ENCODE measurements around the gene CYTH1. TPM values are rescaled to one million over a fixed set of nuclear protein-coding genes. Genes with fewer than 3 reads are reported as not detected.

Gene CYTH1
- polyA plus RNA-seq, 2 of the 4 experiments (the other 2 are of a cell fraction), result 38.5 to 46.2 TPM

GRCh38 chr17:78724544-78724943 is 57.5 kb downstream of the CYTH1 start:
- POLR2A ChIA-PET, result interaction anchor here (1.6 kb wide), 1 partner anchor 12 kb away, joined by 3 read pairs; no protein-coding TSS in a partner anchor
- peak overlapping the region in 1 of 2 experiments; percentile 61; a peak in 3 of 6 replicates for H3K27ac ChIP-seq
- peak in 1 of 2 experiments; percentile 42; a peak in 2 of 6 replicates for ATAC-seq
- TF ChIP-seq, protein P1, sequence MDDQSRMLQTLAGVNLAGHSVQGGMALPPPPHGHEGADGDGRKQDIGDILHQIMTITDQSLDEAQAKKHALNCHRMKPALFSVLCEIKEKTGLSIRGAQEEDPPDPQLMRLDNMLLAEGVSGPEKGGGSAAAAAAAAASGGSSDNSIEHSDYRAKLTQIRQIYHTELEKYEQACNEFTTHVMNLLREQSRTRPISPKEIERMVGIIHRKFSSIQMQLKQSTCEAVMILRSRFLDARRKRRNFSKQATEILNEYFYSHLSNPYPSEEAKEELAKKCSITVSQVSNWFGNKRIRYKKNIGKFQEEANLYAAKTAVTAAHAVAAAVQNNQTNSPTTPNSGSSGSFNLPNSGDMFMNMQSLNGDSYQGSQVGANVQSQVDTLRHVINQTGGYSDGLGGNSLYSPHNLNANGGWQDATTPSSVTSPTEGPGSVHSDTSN (IDR thresholded peaks at IDR 0.05), result no peak
- TF ChIP-seq HDAC2 (IDR thresholded peaks at IDR 0.05), result no peak
- TF ChIP-seq RNF2 (IDR thresholded peaks at IDR 0.05; ENCODE audit: borderline replicate concordance, low read depth), result no peak
- TF ChIP-seq KDM1A (IDR thresholded peaks at IDR 0.05; ENCODE audit: low read depth), result no peak
- TF ChIP-seq TFCP2L1 (CRISPR knock-in tag; IDR thresholded peaks at IDR 0.05), result no peak
- TF ChIP-seq FOSL2 (IDR thresholded peaks at IDR 0.05), result no peak
- no peak for TF ChIP-seq FOSL2 (CRISPR knock-in tag; IDR thresholded peaks at IDR 0.05)
- TF ChIP-seq BHLHE40 (IDR thresholded peaks at IDR 0.05; ENCODE audit: low read depth, low read length), result no peak
- TF ChIP-seq ZC3H11A (IDR thresholded peaks at IDR 0.05), result no peak
- no peak for TF ChIP-seq HEYL (CRISPR knock-in tag; IDR thresholded peaks at IDR 0.05)
- no peak for TF ChIP-seq EHF (CRISPR knock-in tag; IDR thresholded peaks at IDR 0.05)
- no peak for TF ChIP-seq SMC3 (IDR thresholded peaks at IDR 0.05)
- TF ChIP-seq HOXB13 (CRISPR knock-in tag; IDR thresholded peaks at IDR 0.05; ENCODE audit: low read depth), result no peak
- no peak for TF ChIP-seq FOSB (CRISPR knock-in tag; IDR thresholded peaks at IDR 0.05)
- TF ChIP-seq GATA3 (IDR thresholded peaks at IDR 0.05; ENCODE audit: borderline replicate concordance), result no peak
- no peak for TF ChIP-seq MAZ (IDR thresholded peaks at IDR 0.05; ENCODE audit: borderline replicate concordance, low read depth, low read length)
- no peak for TF ChIP-seq NR3C1 (IDR thresholded peaks at IDR 0.05)
- no peak for TF ChIP-seq ZSCAN20 (CRISPR knock-in tag; IDR thresholded peaks at IDR 0.05)
- CTCF ChIA-PET, result interaction anchor here (1.0 to 7.1 kb wide), 8 partner anchors 10 to 279 kb away, joined by 3 to 65 read pairs (median 8); no protein-coding TSS in a partner anchor
- no peak for DNase-seq (ENCODE audit: low read depth in 1 of 2, low spot score in 1 of 2)
- H3K4me1 ChIP-seq, result peaks cover 25% of the 10 kb centered on the region
- H3K9me3 ChIP-seq, result no peaks in the 10 kb centered on the region
- no peak overlapping the region for H3K4me3 ChIP-seq
- H3K4me2 ChIP-seq, result peak overlapping the region; percentile 39
- no peak for FAIRE-seq
- WGBS (ENCODE audit: missing lambda C conversion rate), result 43% methylated on average over 5 of the region's 5 CpGs

DNA sequence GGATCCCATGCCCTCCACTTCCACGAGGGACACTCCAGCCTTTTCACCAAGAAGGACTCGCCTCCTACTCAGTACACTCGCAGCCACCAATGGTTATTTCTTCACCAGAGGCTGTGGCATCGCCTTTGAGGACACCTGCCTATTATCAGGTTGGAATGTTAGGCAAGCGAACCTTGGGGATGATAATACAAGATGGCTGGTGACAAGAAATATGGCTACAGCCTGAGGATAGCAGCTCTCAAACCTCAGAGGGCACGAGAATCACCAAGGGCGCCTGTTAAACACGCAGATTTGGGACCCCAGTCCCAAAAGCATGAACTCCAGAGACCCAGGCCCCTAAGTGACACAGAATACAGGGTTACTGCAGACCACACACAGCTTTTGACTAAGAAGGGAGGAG is 58.1 kb downstream of the CYTH1 start:
- no peak for DNase-seq (ENCODE audit: low read depth in 1 of 2, low spot score in 1 of 2)
- H3K27ac ChIP-seq, result peak overlapping the region in 1 of 2 experiments; percentile 61; a peak in 3 of 6 replicates
- ChIA-PET CTCF (interaction anchor here (2.0 to 7.1 kb wide), 4 partner anchors 12 to 227 kb away, joined by 5 to 65 read pairs (median 12); no protein-coding TSS in a partner anchor), POLR2A (no interaction called here)
- 92% methylated on average over 8 of the region's 8 CpGs for WGBS (ENCODE audit: missing lambda C conversion rate)
- no peak for FAIRE-seq
- H3K4me1 ChIP-seq, result peaks cover 31% of the 10 kb centered on the region
- no peak for TF ChIP-seq POLR2A (IDR thresholded peaks at IDR 0.05; ENCODE audit: low read length)
- TF ChIP-seq PHF8 (IDR thresholded peaks at IDR 0.05; ENCODE audit: borderline replicate concordance, low read depth), result no peak
- TF ChIP-seq ZSCAN20 (CRISPR knock-in tag; IDR thresholded peaks at IDR 0.05), result no peak
- no peak for TF ChIP-seq USF2 (IDR thresholded peaks at IDR 0.05)
- no peak for TF ChIP-seq REST (IDR thresholded peaks at IDR 0.05)
- TF ChIP-seq CBX2 (IDR thresholded peaks at IDR 0.05; ENCODE audit: borderline replicate concordance, low read depth), result no peak
- no peak for TF ChIP-seq CBX8 (IDR thresholded peaks at IDR 0.05)
- no peak for TF ChIP-seq HDAC2 (IDR thresholded peaks at IDR 0.05)
- no peak for TF ChIP-seq HOXA7 (CRISPR knock-in tag; IDR thresholded peaks at IDR 0.05)
- TF ChIP-seq RFX5 (IDR thresholded peaks at IDR 0.05), result no peak
- TF ChIP-seq TP53 (CRISPR knock-in tag; IDR thresholded peaks at IDR 0.05), result no peak
- no peak for TF ChIP-seq CHD2 (IDR thresholded peaks at IDR 0.05; ENCODE audit: low read length, partially characterized antibody)
- TF ChIP-seq, protein P2, sequence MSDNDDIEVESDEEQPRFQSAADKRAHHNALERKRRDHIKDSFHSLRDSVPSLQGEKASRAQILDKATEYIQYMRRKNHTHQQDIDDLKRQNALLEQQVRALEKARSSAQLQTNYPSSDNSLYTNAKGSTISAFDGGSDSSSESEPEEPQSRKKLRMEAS (IDR thresholded peaks at IDR 0.05), result no peak
- TF ChIP-seq, protein P3, sequence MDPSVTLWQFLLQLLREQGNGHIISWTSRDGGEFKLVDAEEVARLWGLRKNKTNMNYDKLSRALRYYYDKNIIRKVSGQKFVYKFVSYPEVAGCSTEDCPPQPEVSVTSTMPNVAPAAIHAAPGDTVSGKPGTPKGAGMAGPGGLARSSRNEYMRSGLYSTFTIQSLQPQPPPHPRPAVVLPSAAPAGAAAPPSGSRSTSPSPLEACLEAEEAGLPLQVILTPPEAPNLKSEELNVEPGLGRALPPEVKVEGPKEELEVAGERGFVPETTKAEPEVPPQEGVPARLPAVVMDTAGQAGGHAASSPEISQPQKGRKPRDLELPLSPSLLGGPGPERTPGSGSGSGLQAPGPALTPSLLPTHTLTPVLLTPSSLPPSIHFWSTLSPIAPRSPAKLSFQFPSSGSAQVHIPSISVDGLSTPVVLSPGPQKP (IDR thresholded peaks at IDR 0.05; ENCODE audit: low read depth, low read length), result no peak
- ATAC-seq, result no peak
- H3K4me2 ChIP-seq, result peak overlapping the region; percentile 39; the same call in 2 of the 3 replicates
- no peak overlapping the region for H3K4me3 ChIP-seq
- no peaks in the 10 kb centered on the region for H3K9me3 ChIP-seq
